HG02763 (cell line): ENCODE measurements around the gene ASIC1.

Experiments used
- ATAC-seq: cut with Tn5 transposase; IDR thresholded peaks from one replicate; pipeline ENCODE4 v1.9.1; 2021; ENCODE audit warnings: mild to moderate bottlenecking, moderate library complexity; ENCODE audit not compliant: unreplicated experiment

The ASIC1 gene

DNA sequence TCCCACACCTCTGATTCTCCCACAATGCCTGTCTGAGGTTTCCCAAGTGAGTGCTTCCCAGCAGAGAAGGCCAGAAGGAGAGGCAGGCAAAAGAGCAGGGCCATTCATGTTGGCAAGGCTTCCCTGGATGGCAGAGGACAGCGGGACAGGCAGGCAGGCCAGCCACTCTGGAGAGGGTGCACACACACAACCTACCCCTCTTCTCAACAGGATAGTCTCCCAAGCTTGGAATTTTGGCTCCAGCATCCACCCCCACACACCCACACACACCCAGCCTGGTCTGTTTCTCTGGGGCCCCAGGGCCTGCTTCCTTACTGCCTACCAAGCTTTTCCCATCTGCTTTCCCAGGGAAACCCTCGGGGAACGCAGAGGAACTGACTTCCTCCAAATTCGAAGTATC is 16.7 kb upstream of the ASIC1 start:
- ATAC-seq: no peak

DNA sequence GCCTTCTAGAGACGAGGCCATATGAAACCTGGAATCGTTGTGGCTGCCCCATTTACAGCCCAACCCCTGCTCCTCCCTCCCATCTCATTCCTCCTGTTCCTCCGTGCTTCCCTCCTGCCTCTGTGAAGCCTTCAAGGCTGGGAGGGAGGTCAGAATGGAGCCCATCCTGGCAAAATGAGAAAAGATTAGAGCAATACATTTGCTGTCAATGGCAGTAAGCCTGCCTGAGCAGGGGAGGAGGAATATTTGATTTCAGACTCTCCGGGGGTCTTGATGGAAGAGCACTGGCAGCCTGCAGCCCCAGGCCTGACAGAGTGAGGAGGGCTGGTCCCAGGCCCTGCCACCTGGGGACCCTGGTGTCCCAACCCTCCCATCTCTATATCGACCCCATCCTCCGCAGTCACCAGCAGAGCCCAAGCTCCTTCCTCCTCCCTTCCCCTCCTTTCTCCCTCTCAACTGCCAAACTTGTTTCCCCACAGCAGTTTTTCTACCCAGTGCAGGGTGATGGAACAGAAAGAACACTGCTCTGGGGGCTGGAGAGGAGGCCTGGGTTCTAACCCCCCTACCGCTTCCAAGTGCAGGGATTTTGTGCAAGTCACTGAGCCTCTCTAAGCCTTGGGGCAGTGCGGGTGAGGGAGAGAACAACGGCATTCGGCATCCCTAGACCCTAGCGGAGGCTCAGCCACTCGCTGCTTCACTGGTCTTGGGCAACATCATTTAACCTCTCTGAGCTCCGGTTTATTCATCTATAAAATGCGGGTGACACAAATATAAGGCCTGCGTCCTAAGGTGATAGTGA is 16.1 kb upstream of the ASIC1 start:
- no peak for ATAC-seq

DNA sequence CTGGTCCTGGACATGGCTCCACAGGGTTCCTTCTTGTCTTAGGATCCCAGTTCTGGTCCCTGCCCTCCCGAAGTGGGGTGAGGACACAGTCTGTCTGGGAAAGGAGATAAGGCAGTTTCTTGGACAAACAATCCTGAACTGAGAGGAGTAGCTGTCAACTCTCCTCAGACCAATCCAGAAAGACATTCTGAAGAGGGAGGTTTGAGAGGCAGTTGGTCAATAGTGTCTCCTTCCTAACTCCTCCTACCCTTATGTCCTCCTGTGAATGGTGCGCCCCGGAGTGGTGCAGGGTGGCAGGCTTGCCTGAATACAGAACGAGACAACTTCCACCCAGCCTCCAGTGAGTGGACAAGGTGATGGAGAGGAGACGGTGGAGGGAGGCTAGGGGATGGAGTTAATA is 15.4 kb upstream of the ASIC1 start:
- no peak for ATAC-seq

DNA sequence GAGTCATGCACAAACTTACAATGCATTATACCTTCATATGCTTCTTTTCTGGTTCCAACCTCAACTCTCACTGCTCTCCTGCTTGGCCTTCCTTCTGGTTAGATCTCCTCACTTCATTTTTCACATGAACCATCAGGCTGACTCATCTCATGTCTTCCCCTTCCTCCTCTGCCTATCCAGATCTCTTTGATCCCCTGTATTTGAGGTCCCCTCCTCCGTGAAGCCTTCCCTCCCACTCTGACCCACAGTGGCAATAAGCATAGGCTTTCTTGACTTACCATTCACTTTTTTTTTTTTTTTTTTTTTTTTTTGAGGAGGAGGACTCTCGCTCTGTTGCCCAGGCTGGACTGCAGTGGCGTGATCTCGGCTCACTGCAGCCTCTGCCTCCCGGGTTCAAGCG is 14.7 kb upstream of the ASIC1 start:
- ATAC-seq: no peak

GRCh38 chr12:50043308-50043707 is 14.1 kb upstream of the ASIC1 start:
- no peak for ATAC-seq

GRCh38 chr12:50043854-50044253 is 13.5 kb upstream of the ASIC1 start:
- ATAC-seq: no peak

DNA sequence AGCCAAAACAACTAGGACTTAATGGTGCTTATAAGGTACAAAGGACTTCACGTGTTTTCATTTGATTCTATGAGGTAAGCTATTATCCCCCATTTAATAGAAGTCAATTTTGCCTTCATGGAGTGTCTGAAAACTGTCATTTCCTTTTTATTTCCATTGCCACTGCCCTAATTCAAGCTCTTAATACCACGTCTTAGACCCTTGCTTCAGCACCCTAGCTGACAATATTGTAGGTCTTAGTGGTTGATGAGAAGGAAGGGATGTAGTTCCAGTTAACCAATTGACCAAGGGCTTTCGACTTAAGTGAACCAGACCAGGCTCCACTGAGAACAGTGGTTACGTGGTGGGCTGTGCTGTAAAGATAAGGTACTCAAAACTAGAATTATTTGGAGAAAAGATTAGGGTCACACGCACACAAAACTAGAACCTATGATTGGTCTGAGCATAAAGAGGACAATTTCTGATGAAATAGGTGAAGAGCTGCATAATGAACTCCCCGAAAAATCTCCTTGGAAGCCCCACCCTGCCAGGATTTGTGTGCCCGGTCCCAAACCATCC is 9.6 kb upstream of the ASIC1 start:
- no peak for ATAC-seq

DNA sequence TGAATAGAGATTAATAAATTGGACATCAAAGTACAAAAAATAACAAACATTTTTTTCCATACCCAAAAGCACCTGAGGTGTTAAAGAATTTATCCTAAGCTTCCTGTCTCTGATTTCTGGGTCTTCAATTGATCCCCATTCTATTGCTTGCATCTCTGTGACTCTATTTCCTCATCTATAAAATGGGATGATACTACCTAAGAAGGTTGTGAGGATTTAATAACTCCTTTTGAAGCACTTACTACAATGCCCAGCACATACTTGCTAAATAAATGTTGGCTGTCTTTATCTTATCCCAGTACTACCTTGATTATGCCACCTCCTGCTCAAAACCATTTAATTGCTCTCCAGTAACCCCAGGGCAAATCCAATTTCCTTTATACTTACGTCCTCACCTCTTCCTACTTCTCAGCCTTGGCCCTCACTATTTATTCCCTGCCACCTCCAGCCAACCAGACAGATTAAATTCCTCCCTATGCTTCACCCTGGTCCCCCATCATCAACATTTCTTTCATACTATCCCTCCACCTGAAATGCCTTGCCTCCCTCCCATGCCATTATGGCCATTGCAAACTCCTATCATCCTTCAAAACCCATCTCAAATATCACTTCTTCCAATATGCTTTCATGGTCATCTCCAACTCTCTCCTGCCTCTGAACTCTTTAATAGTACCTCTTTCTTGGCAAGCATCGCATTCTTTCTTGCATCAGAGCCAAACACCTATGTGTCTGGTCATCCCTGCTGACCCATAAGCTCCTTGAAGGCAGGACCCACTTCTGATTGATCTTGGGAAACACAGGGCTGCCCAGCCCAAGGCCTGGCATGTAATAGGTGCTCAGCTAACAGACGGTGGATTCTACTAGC is 7.9 kb upstream of the ASIC1 start:
- ATAC-seq: no peak

- ATAC-seq: no peak
These were observed 7.3 kb upstream of the ASIC1 start for GRCh38 chr12:50050119-50050385.

DNA sequence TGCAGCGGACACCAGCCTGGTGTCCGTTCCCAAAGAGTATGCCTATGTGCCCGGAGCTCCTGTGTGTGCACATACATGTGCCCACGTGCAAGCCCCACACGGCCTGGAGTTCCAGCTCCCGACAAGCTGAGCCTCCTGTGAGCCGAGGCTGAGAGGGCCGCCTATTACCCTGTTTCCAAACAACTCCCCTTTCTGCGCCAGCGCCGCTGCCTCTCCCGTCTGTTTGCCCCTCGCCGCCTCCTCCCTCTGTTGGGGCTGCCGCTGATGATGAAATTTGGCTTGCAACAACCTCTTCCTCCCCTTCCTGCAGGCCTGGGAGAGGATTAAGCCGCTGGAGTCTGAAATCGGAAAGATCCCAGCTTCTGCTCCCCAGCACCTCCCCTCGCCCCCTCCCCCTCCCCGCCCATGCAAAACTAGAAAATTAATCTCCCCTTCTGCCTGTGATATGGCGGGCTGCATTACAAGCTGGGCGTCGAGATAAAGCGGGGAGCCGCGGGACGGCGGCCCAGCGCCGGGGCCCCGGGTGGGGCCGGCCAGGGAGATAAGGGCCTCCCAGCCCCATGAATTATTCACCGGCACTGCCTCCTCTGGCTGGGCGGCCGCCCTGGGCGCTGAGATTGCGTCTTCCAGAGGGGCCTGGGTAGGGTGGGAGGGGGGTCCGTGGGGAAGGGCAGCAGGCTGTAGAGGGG is 6.8 kb upstream of the ASIC1 start:
- no peak for ATAC-seq

GRCh38 chr12:50051101-50051806 is 6.1 kb upstream of the ASIC1 start:
- ATAC-seq: no peak

- no peak for ATAC-seq
These were observed 4.9 kb upstream of the ASIC1 start for GRCh38 chr12:50052544-50052943.

GRCh38 chr12:50052964-50053363 is 4.4 kb upstream of the ASIC1 start:
- ATAC-seq: no peak

GRCh38 chr12:50053583-50053982 is 3.8 kb upstream of the ASIC1 start:
- no peak for ATAC-seq

GRCh38 chr12:50055831-50056638 is 1.4 kb upstream of the ASIC1 start:
- no peak for ATAC-seq

DNA sequence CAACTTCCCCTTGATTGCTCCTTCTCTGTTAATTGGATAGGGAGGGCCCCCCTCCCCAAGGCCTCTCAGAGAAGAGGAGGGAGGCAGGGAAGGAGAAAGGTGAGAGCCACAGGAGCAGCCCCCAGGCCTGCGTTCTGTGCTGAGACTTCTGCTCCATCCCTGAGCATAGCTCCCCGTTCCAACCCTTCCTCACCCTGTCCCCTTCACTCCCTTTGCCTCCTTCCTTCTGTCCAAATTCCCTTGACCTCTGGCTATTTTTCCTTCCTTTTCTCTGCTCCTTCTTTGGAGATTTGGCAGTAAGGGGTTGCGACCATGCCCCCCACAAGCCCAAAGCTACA is 788 bp upstream of the ASIC1 start:
- ATAC-seq: no peak

DNA sequence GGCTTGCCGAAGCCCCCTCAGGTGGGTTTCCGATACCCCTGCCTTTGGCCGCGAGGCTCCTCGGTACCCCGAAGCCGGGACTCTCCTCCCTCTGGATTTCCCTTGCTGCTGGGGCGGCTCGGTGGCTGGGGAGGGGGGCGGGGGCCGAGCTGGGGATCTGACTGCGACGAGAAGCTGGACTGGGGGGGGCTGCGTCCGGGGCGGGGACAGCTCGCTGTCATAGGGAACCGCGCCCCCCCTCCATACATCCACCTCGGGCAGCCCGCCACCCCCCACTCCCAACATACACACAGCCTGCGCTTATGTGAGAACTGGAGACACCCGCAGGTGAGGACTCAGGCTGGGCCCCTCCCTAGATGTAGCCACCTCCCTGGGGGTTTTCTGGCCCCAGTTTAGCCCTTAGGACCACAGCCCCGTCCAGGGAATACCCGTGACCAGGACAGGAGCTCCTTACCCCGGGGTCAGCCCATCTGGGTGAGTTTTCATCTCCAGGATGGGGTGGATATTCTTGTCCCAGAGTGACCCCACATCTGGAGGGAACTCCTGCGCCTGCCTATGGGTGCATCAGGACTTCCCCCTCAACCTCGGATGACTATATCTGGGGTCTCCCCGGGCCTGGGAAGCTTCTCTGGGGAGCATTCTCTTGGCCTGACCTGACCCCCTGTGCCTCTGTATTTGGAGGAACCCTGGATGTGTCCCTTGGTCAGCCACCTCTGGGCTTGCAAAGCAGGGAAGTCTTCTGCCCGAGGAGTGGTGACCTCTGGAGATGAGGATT is 687 bp downstream of the ASIC1 start:
- ATAC-seq: no peak

DNA sequence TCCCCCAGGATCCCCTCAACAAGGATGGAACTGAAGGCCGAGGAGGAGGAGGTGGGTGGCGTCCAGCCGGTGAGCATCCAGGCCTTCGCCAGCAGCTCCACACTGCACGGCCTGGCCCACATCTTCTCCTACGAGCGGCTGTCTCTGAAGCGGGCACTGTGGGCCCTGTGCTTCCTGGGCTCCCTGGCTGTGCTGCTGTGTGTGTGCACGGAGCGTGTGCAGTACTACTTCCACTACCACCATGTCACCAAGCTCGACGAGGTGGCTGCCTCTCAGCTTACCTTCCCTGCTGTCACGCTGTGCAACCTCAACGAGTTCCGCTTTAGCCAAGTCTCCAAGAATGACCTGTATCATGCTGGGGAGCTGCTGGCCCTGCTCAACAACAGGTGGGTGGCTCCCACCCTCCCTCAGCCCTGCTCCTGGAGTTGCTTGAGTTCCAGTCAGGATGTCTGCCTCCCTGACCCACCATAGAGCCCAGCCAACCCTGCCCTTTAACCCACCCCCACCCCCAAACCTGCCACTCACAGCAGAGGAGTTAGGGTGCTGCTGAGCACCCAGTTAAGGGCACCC is 1.4 kb downstream of the ASIC1 start:
- ATAC-seq: no peak

- no peak for ATAC-seq
These were observed 2.2 kb downstream of the ASIC1 start for GRCh38 chr12:50059440-50060119.
